PC-3 (cell line): Measurements from ENCODE around the gene SLC24A3.

ENCODE experiments used
- CTCF ChIP-seq: fragments of 300-600 bp; sonication (generic); conservative IDR thresholded peaks from 2 replicates; pipeline ENCODE4 v1.5.1; 2017; ENCODE audit warnings: antibody characterized with exemption, low read depth, mild to moderate bottlenecking, low read length
- EZH2phosphoT487 ChIP-seq: fragments of 300-600 bp; sonication (generic); IDR thresholded peaks from 2 replicates; pipeline ENCODE4 v1.6.1; 2018; ENCODE audit warnings: mild to moderate bottlenecking, antibody characterized with exemption, low read length, borderline replicate concordance

DNA sequence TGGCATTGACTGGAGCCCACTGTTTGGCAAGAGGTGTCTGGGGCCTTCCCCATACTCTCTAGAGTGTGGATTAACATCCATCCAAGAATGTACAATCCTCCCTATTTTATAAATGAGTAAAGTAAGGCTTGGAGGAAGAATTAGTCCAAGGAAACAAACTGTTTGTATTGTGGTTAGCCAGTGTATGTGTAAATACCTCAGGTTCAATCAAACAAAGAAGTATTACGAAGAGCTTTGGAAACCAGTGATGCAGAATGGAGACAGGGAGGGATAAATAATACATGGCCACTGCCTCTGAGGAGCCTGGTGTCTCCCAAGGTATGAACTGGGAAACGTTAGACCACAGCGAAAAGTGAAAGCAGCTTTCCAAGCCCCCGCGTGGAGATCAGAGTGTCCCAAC, 319.0 kb downstream of the SLC24A3 start:
- TF ChIP-seq CTCF (no peak), EZH2phosphoT487 (no peak)
